Colonic mucosa (tissue), 4 donors: ENCODE results near the gene SAMSN1. TPM values are rescaled to one million over a fixed set of nuclear protein-coding genes. Genes with fewer than 3 reads are reported as not detected.

Source experiments
- DNase-seq: peaks from one replicate; pipeline ENCODE4 v3.0.0-alpha.2; 2020
- H3K27ac ChIP-seq: fragments of 200-600 bp; one replicate; pipeline ENCODE4 v1.8.0; 2021
- H3K27me3 ChIP-seq: fragments of 200-600 bp; one replicate; pipeline ENCODE4 v1.8.0; 2021
- H3K36me3 ChIP-seq: fragments of 200-600 bp; one replicate; pipeline ENCODE4 v1.8.0; 2021
- H3K4me1 ChIP-seq: fragments of 200-600 bp; one replicate; pipeline ENCODE4 v1.8.0; 2021; ENCODE audit warnings: mild to moderate bottlenecking
- H3K4me3 ChIP-seq: fragments of 200-600 bp; one replicate; pipeline ENCODE4 v1.8.0; 2021
- H3K9ac ChIP-seq, 2 donors: one replicate each; pipeline ENCODE4 v1.7.0; 2013; ENCODE audit warnings: control low read depth in 2 of 2, low read depth in 2 of 2, low read length in 2 of 2
- H3K9me3 ChIP-seq: fragments of 200-600 bp; one replicate; pipeline ENCODE4 v1.8.0; 2021
- intact Hi-C: fragments of 100-400 bp; cut with DNase I; formaldehyde crosslinking; loops from one replicate; pipeline ENCODE4 v1.14.1; 2022
- total RNA-seq, 2 donors: library from RNA; stranded (reverse); fragmentation: NEBNext Ultra II Directional in 1 of 2; extraction: Animal tissue kit (Norgen Biotek cat#: 25700) in 1 of 2; gene quantifications; one replicate each; pipeline ENCODE4 v1.2.1, GENCODE V29; 2021
- TF ChIP-seq, protein P1 (sequence below): fragments of 200-600 bp; IDR thresholded peaks from one replicate; pipeline ENCODE4 v1.8.0; 2022; ENCODE audit warnings: antibody characterized with exemption, mild to moderate bottlenecking
- donor health status: healthy.
- donor health status: DM: no; HTN: no; CAD: no.
- donor health status: DM: no; HTN: no; CAD: no.

SAMSN1 gene
- total RNA-seq, result 1 to 10 TPM; 2.5 to 5.1 TPM

DNA sequence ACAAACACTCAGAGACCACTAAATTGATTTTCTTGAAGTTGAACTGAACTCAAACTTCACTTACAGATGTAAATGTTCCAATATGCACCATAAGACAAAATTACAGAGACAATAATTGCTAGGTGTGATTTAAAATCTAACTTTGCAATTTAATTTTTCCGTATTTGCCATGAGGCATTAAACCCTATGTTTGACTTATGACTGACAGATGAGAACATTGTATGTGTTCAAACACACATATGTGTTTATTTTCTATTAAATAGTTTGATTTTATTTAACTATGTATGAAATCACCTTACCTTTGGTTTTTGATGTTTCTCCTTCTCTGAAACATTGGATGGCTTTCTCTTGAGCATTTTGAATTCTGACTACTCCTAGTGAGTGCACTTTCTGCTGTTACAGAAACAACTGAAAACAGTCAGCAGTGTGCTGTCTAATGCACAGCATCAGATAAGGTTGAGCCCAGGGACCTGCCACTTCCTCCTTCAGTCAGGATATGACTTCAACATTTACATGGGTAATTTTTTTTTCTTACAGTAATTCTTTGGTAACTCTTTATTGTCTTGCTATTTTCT is at the start of gene SAMSN1:
SAMSN1 (minus strand) TSS at position 410 of the 575 bp plus-strand sequence; CDS start at position 356, 54 bp downstream.
- Histone ChIP-seq H3K27ac (peak within 1 kb of the TSS; percentile 41), H3K9me3 (no peaks in the 10 kb centered on the region), H3K36me3 (no peaks in the 10 kb centered on the region), H3K4me3 (peak within 1 kb of the TSS; percentile 12), H3K9ac (no peak within 1 kb of the TSS), H3K4me1 (no peaks in the 10 kb centered on the region), H3K27me3 (no peaks in the 10 kb centered on the region)
- intact Hi-C loops, result no loop called here
- TF ChIP-seq, protein P1, sequence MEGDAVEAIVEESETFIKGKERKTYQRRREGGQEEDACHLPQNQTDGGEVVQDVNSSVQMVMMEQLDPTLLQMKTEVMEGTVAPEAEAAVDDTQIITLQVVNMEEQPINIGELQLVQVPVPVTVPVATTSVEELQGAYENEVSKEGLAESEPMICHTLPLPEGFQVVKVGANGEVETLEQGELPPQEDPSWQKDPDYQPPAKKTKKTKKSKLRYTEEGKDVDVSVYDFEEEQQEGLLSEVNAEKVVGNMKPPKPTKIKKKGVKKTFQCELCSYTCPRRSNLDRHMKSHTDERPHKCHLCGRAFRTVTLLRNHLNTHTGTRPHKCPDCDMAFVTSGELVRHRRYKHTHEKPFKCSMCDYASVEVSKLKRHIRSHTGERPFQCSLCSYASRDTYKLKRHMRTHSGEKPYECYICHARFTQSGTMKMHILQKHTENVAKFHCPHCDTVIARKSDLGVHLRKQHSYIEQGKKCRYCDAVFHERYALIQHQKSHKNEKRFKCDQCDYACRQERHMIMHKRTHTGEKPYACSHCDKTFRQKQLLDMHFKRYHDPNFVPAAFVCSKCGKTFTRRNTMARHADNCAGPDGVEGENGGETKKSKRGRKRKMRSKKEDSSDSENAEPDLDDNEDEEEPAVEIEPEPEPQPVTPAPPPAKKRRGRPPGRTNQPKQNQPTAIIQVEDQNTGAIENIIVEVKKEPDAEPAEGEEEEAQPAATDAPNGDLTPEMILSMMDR, result no peak
- no peak for DNase-seq

DNA sequence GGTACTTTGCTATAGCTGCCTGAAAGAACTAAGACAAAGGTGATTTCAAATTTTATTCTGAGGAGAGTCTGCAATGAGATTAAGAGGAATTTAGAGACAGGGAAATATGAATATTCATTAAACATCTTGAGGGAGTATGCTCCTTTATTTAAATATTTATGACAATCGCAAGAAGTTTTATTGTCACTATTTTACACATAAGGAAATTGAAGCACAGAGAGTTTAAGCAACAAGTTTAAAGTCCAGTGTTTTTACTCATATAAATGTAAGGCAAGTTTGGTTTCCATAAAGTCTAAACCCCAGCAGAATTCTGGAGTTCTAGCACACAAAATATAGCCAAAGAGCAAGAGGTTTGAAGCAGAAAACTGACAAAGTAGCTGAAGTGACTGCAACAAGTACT is 49.3 kb upstream of the SAMSN1 start:
- TF ChIP-seq, protein P1, result no peak
- H3K36me3 ChIP-seq, result no peaks in the 10 kb centered on the region
- H3K9ac ChIP-seq, result no peak overlapping the region
- DNase-seq, result no peak
- H3K9me3 ChIP-seq, result no peaks in the 10 kb centered on the region
- H3K27me3 ChIP-seq, result no peaks in the 10 kb centered on the region
- H3K27ac ChIP-seq, result peak overlapping the region; percentile 4
- no peaks in the 10 kb centered on the region for H3K4me1 ChIP-seq
- intact Hi-C loops, result no loop called here
- no peak overlapping the region for H3K4me3 ChIP-seq

DNA sequence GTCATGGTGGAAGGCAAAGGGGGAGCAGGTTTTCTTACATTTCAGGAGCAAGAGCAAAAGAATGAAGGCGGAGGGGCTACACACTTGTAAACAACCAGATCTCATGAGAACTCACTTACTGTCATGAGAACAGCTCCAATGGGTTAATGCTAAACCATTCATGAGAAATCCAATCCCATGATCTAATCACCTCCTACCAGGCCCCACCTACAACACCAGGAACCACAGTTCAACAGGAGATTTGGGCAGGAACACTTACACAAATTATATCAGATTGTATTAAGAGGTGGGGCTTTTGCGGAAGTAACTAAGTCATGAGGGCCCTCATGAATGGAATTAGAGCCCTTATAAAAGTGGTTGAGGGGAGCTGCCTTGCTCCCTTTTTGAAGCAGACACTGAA is 48.9 kb upstream of the SAMSN1 start:
- Histone ChIP-seq H3K9me3 (no peaks in the 10 kb centered on the region), H3K27me3 (no peaks in the 10 kb centered on the region), H3K4me3 (no peak overlapping the region), H3K27ac (peak overlapping the region; percentile 4), H3K4me1 (no peaks in the 10 kb centered on the region), H3K36me3 (no peaks in the 10 kb centered on the region), H3K9ac (no peak overlapping the region)
- intact Hi-C loops, result no loop called here
- TF ChIP-seq, protein P1, result no peak
- no peak for DNase-seq

DNA sequence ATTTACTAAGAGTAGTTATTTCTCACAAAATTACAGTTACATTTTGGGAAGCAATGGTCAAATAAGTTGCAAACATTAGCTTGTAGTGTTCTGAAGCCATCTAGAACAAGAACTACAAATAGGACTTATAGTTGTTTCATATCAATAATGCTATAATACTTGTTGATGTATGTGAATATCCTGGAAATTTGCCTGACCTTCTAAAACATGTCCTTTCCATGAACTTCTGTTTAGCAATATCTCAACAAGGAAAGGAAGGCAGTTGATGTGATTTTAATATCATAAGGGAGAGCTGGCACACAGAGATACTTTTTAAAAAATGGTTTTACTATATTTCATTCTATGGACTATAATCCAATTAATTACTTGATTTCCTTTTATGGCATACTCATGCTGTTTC is 47.1 kb upstream of the SAMSN1 start:
- TF ChIP-seq, protein P1, result no peak
- Histone ChIP-seq H3K9me3 (no peaks in the 10 kb centered on the region), H3K4me3 (no peak overlapping the region), H3K27me3 (no peaks in the 10 kb centered on the region), H3K4me1 (no peaks in the 10 kb centered on the region), H3K9ac (no peak overlapping the region), H3K36me3 (no peaks in the 10 kb centered on the region), H3K27ac (no peak overlapping the region)
- intact Hi-C loops, result no loop called here
- no peak for DNase-seq

DNA sequence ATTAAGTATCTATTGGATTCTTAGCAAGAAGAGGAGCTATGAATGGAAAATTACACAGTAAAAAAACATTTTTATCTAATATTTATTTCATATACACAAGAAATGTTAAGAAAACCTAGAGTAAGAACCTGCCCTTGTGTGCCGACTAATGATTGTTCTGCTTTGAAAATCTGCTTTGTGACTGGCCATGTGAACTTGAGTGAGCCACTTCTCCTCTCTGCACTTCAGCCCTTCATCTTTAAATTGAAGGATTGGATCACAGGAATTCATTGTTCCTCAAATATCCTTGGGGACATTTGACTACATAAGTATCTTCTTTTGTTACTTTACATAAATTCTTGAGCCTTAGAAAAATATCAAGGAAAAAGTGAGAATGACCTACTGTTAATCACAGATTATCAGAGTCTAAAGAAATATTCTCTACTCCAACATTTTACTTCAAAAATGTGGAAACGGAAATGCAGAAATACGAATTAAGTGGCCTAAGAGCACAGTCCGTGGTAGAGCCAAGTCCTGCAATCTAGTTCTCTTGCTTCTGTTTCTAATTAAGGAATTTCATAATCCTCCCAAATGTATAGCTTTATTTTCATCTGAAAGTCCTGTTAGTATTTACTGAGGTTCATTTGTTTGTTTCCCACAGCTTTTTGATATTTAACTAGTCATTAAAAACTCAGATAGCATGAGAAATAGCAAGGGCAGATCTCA is 46.3 kb upstream of the SAMSN1 start:
- TF ChIP-seq, protein P1, result no peak
- H3K27me3 ChIP-seq, result no peaks in the 10 kb centered on the region
- H3K36me3 ChIP-seq, result no peaks in the 10 kb centered on the region
- peak overlapping the region; percentile 24 for H3K27ac ChIP-seq
- intact Hi-C loops, result no loop called here
- no peak overlapping the region for H3K9ac ChIP-seq
- no peaks in the 10 kb centered on the region for H3K4me1 ChIP-seq
- H3K4me3 ChIP-seq, result no peak overlapping the region
- H3K9me3 ChIP-seq, result no peaks in the 10 kb centered on the region
- DNase-seq, result no peak
